ENCODE results near the gene COQ2. TPM values are rescaled to one million over a fixed set of nuclear protein-coding genes. Genes with fewer than 3 reads are reported as not detected.

COQ2 gene
- total RNA-seq, 6 experiments from 2014 or later = 6.9 to 15.5 (median 10.6) TPM

GRCh38 chr4:83262682-83263081 is 21.9 kb downstream of the COQ2 start:
- H3K27me3 ChIP-seq = no peaks in the 10 kb centered on the region
- no peak for DNase-seq
- H3K4me1 ChIP-seq = no peaks in the 10 kb centered on the region
- H3K36me3 ChIP-seq = no peaks in the 10 kb centered on the region
- intact Hi-C loops (cut with DNase I) = no loop called here
- H3K27ac ChIP-seq = no peak overlapping the region
- TF ChIP-seq POLR2A (IDR thresholded peaks at IDR 0.05) = no peak
- TF ChIP-seq CTCF (IDR thresholded peaks at IDR 0.05) = no peak
- 84% methylated on average over 2 of the region's 2 CpGs for WGBS (ENCODE audit: insufficient coverage, low coverage, low lambda C conversion rate, missing lambda C conversion rate)
- H3K4me3 ChIP-seq = no peak overlapping the region
- ATAC-seq = no peak
- no peaks in the 10 kb centered on the region for H3K9me3 ChIP-seq

- no peaks in the 10 kb centered on the region for H3K27me3 ChIP-seq
- DNase-seq = no peak
- H3K4me1 ChIP-seq = no peaks in the 10 kb centered on the region
- H3K4me3 ChIP-seq = no peak overlapping the region
- no peaks in the 10 kb centered on the region for H3K9me3 ChIP-seq
- no peaks in the 10 kb centered on the region for H3K36me3 ChIP-seq
- no peak for TF ChIP-seq POLR2A (IDR thresholded peaks at IDR 0.05)
- TF ChIP-seq CTCF (IDR thresholded peaks at IDR 0.05) = no peak
- no peak overlapping the region for H3K27ac ChIP-seq
- ATAC-seq = no peak
- whole genome bisulfite sequencing (ENCODE audit: insufficient coverage, low coverage, low lambda C conversion rate, missing lambda C conversion rate) = 81% methylated on average over 5 of the region's 5 CpGs
- intact Hi-C loops (cut with DNase I) = no loop called here
Measured at GRCh38 chr4:83261307-83261706, 23.3 kb downstream of the COQ2 start.

GRCh38 chr4:83259586-83259985 is 25.0 kb downstream of the COQ2 start:
- Histone ChIP-seq H3K36me3 (no peaks in the 10 kb centered on the region), H3K9me3 (no peaks in the 10 kb centered on the region), H3K4me3 (no peak overlapping the region), H3K27me3 (no peaks in the 10 kb centered on the region), H3K27ac (no peak overlapping the region), H3K4me1 (no peaks in the 10 kb centered on the region)
- WGBS (ENCODE audit: insufficient coverage, low coverage, low lambda C conversion rate, missing lambda C conversion rate) = 92% methylated on average over 1 of the region's 1 CpG
- intact Hi-C loops (cut with DNase I) = no loop called here
- ATAC-seq = no peak
- no peak for DNase-seq
- TF ChIP-seq POLR2A (IDR thresholded peaks at IDR 0.05) = no peak
- TF ChIP-seq CTCF (IDR thresholded peaks at IDR 0.05) = no peak

GRCh38 chr4:83258461-83258860 is 26.1 kb downstream of the COQ2 start:
- H3K4me1 ChIP-seq = no peaks in the 10 kb centered on the region
- H3K4me3 ChIP-seq = no peak overlapping the region
- H3K27ac ChIP-seq = no peak overlapping the region
- intact Hi-C loops (cut with DNase I) = no loop called here
- no peaks in the 10 kb centered on the region for H3K36me3 ChIP-seq
- H3K9me3 ChIP-seq = no peaks in the 10 kb centered on the region
- no peaks in the 10 kb centered on the region for H3K27me3 ChIP-seq
- no peak for DNase-seq
- no peak for ATAC-seq
- TF ChIP-seq CTCF (IDR thresholded peaks at IDR 0.05) = no peak
- TF ChIP-seq POLR2A (IDR thresholded peaks at IDR 0.05) = no peak

- Histone ChIP-seq H3K4me1 (no peaks in the 10 kb centered on the region), H3K9me3 (no peaks in the 10 kb centered on the region), H3K27ac (no peak overlapping the region), H3K36me3 (no peaks in the 10 kb centered on the region), H3K4me3 (no peak overlapping the region), H3K27me3 (no peaks in the 10 kb centered on the region)
- TF ChIP-seq CTCF (IDR thresholded peaks at IDR 0.05) (no peak), POLR2A (IDR thresholded peaks at IDR 0.05) (no peak)
- 94% methylated on average over 7 of the region's 7 CpGs for WGBS (ENCODE audit: insufficient coverage, low coverage, low lambda C conversion rate, missing lambda C conversion rate)
- intact Hi-C loops (cut with DNase I) = no loop called here
- no peak for ATAC-seq
- DNase-seq = no peak
Measured at GRCh38 chr4:83257811-83258210, 26.8 kb downstream of the COQ2 start.
